ENCODE data around the gene DYNC1I1. TPM values are rescaled to one million over a fixed set of nuclear protein-coding genes. Genes with fewer than 3 reads are reported as not detected.

Gene DYNC1I1
- total and polyA plus RNA-seq, 2 of the 4 experiments (the other 2 are of a cell fraction): under 0.01 to 0.15 TPM

- Histone ChIP-seq H3K27ac (ENCODE audit: insufficient read depth, low read length) (no peak overlapping the region), H3K9me3 (ENCODE audit: control insufficient read depth, insufficient read depth, low read length) (no peaks in the 10 kb centered on the region), H3K27me3 (ENCODE audit: control insufficient read depth, insufficient read depth, low read length) (no peaks in the 10 kb centered on the region), H4K8ac (ENCODE audit: low read depth in 2 of 2, low read length in 2 of 2) (no peak overlapping the region), H4K91ac (ENCODE audit: insufficient read depth, low read depth, low read length) (no peak overlapping the region), H2AK5ac (ENCODE audit: low read depth, low read length) (no peak overlapping the region), H3K23ac (ENCODE audit: low read depth, low read length) (no peak overlapping the region), H3K4me2 (ENCODE audit: low read depth, low read length) (no peak overlapping the region), H3K4ac (ENCODE audit: low read depth, low read length) (no peak overlapping the region), H3K4me1 (ENCODE audit: control insufficient read depth, insufficient read depth, low read length) (no peaks in the 10 kb centered on the region), H2BK15ac (ENCODE audit: low read depth, low read length) (no peak overlapping the region), H3K9ac (ENCODE audit: low read depth, low read length) (no peak overlapping the region), H2BK5ac (ENCODE audit: low read depth, low read length, poor library complexity, severe bottlenecking) (no peak overlapping the region), H2AFZ (replicated peaks; ENCODE audit: low read length, poor library complexity) (no peak overlapping the region), H3K18ac (ENCODE audit: low read depth, low read length) (no peak overlapping the region), H4K20me1 (ENCODE audit: insufficient read depth, low read length) (no peaks in the 10 kb centered on the region), H3K79me1 (ENCODE audit: low read depth in 1 of 2, low read length in 2 of 2) (no peaks in the 10 kb centered on the region), H3K4me3 (ENCODE audit: insufficient read depth, low read depth, low read length) (no peak overlapping the region), H3K36me3 (ENCODE audit: control insufficient read depth, insufficient read depth, low read length) (no peaks in the 10 kb centered on the region), H3K56ac (ENCODE audit: extremely low read depth, insufficient read depth, low read length) (no peak overlapping the region), H3K14ac (replicated peaks; ENCODE audit: low read depth, low read length) (no peak overlapping the region), H2AK9ac (replicated peaks; ENCODE audit: low read depth, low read length, poor library complexity) (no peak overlapping the region), H2BK20ac (ENCODE audit: low read depth, low read length) (no peak overlapping the region), H4K5ac (ENCODE audit: low read depth, low read length) (no peak overlapping the region), H3K9me1 (ENCODE audit: insufficient read depth, low read length) (no peaks in the 10 kb centered on the region), H2BK120ac (ENCODE audit: low read depth, low read length) (no peak overlapping the region)
- ATAC-seq (ENCODE audit: low read depth): no peak
- no CpG with 5 or more reads among the region's 2 CpGs for WGBS, 2 experiments (ENCODE audit: extremely low coverage in 2 of 2, insufficient read length in 1 of 2)
- ChIA-PET POLR2A (ENCODE audit: unreplicated experiment) (no interaction called here), CTCF (no interaction called here)
- BruUV-seq (replicated peaks): no TSS peak
- in situ Hi-C loops (cut with MboI; ENCODE audit: low sequenced_read_pairs) (no loop called here), intact Hi-C loops (cut with micrococcal nuclease) (no loop called here), dilution Hi-C loops (cut with HindIII; ENCODE audit: low sequenced_read_pairs, unreplicated experiment) (no loop called here)
- no peak for DNase-seq
- no peak for TF ChIP-seq SMC3 (IDR thresholded peaks at IDR 0.05; ENCODE audit: low read depth, low read length)
Observed at GRCh38 chr7:95843286-95843685, 70.9 kb downstream of the DYNC1I1 start.
